Measurements from ENCODE around the gene CD151. TPM values are rescaled to one million over a fixed set of nuclear protein-coding genes. Genes with fewer than 3 reads are reported as not detected.

Gene CD151
- total and polyA plus RNA-seq, 4 donors, result 620 to 1,186 (median 771) TPM

GRCh38 chr11:830295-831117 lies 2.2 kb upstream of the CD151 start:
- no peaks in the 10 kb centered on the region for H3K27me3 ChIP-seq (ENCODE audit: control insufficient read depth in 1 of 2, insufficient read depth in 2 of 2, low read length in 1 of 2)
- H3K36me3 ChIP-seq (ENCODE audit: control insufficient read depth in 1 of 2, insufficient read depth in 2 of 2, low read length in 1 of 2), result no peaks in the 10 kb centered on the region
- H3K4me1 ChIP-seq (ENCODE audit: control insufficient read depth in 1 of 2, insufficient read depth in 2 of 2, low read length in 2 of 2), result no peaks in the 10 kb centered on the region
- 4 to 7% methylated on average over 63 to 78 of the region's 78 CpGs for WGBS, 2 donors
- intact Hi-C loops (cut with DNase I), result no loop called here
- peak; percentile 88 to 91 for DNase-seq
- ATAC-seq (ENCODE audit: low FRiP score), result peak; percentile 71
- H3K9me3 ChIP-seq (ENCODE audit: control insufficient read depth, low read length), result no peaks in the 10 kb centered on the region
- no peak overlapping the region for H3K4me3 ChIP-seq (ENCODE audit: low read length in 2 of 2)
- no peak overlapping the region for H3K27ac ChIP-seq (ENCODE audit: low read depth in 1 of 2, low read length in 2 of 2)

GRCh38 chr11:831118-831864 lies 1.5 kb upstream of the CD151 start:
- no peak overlapping the region for H3K4me3 ChIP-seq (ENCODE audit: low read length in 2 of 2)
- no peak overlapping the region for H3K27ac ChIP-seq (ENCODE audit: low read depth in 1 of 2, low read length in 2 of 2)
- DNase-seq, result no peak
- intact Hi-C loops (cut with DNase I), result no loop called here
- WGBS, 2 donors, result 62 to 74% methylated on average over 26 to 31 of the region's 31 CpGs
- no peaks in the 10 kb centered on the region for H3K27me3 ChIP-seq (ENCODE audit: control insufficient read depth in 1 of 2, insufficient read depth in 2 of 2, low read length in 1 of 2)
- no peaks in the 10 kb centered on the region for H3K9me3 ChIP-seq (ENCODE audit: control insufficient read depth, low read length)
- no peaks in the 10 kb centered on the region for H3K4me1 ChIP-seq (ENCODE audit: control insufficient read depth in 1 of 2, insufficient read depth in 2 of 2, low read length in 2 of 2)
- ATAC-seq (ENCODE audit: low FRiP score), result no peak
- no peaks in the 10 kb centered on the region for H3K36me3 ChIP-seq (ENCODE audit: control insufficient read depth in 1 of 2, insufficient read depth in 2 of 2, low read length in 1 of 2)

- intact Hi-C loops (cut with DNase I), result no loop called here
- Histone ChIP-seq H3K27ac (ENCODE audit: low read depth in 1 of 2, low read length in 2 of 2) (no peak overlapping the region), H3K4me1 (ENCODE audit: control insufficient read depth in 1 of 2, insufficient read depth in 2 of 2, low read length in 2 of 2) (no peaks in the 10 kb centered on the region), H3K9me3 (ENCODE audit: control insufficient read depth, low read length) (no peaks in the 10 kb centered on the region), H3K4me3 (ENCODE audit: low read length in 2 of 2) (peak overlapping the region in 1 of 2 donors; percentile 1), H3K27me3 (ENCODE audit: control insufficient read depth in 1 of 2, insufficient read depth in 2 of 2, low read length in 1 of 2) (no peaks in the 10 kb centered on the region), H3K36me3 (ENCODE audit: control insufficient read depth in 1 of 2, insufficient read depth in 2 of 2, low read length in 1 of 2) (peaks cover 0 to under 1% of the 10 kb centered on the region in 2 donors)
- WGBS, 2 donors, result 59% methylated on average over 22 to 23 of the region's 23 CpGs
- ATAC-seq (ENCODE audit: low FRiP score) (no peak), DNase-seq (no peak)
Observed at GRCh38 chr11:831961-832528, 707 bp upstream of the CD151 start.

- Histone ChIP-seq H3K27me3 (ENCODE audit: control insufficient read depth in 1 of 2, insufficient read depth in 2 of 2, low read length in 1 of 2) (no peaks in the 10 kb centered on the region), H3K9me3 (ENCODE audit: control insufficient read depth, low read length) (no peaks in the 10 kb centered on the region), H3K36me3 (ENCODE audit: control insufficient read depth in 1 of 2, insufficient read depth in 2 of 2, low read length in 1 of 2) (peaks cover 0 to 8% of the 10 kb centered on the region in 2 donors), H3K27ac (ENCODE audit: low read depth in 1 of 2, low read length in 2 of 2) (peak overlapping the region; percentile 49 to 95), H3K4me1 (ENCODE audit: control insufficient read depth in 1 of 2, insufficient read depth in 2 of 2, low read length in 2 of 2) (no peaks in the 10 kb centered on the region), H3K4me3 (ENCODE audit: low read length in 2 of 2) (peak overlapping the region; percentile 47 to 55)
- DNase-seq, result peak; percentile 76 to 89
- intact Hi-C loops (cut with DNase I), result no loop called here
- peak; percentile 9 for ATAC-seq (ENCODE audit: low FRiP score)
- 0% methylated on average over 35 to 55 of the region's 55 CpGs for WGBS, 2 donors
Observed at GRCh38 chr11:833114-833791, 501 bp downstream of the CD151 start.

- ATAC-seq (ENCODE audit: low FRiP score) (no peak), DNase-seq (no peak)
- Histone ChIP-seq H3K27me3 (ENCODE audit: control insufficient read depth in 1 of 2, insufficient read depth in 2 of 2, low read length in 1 of 2) (no peaks in the 10 kb centered on the region), H3K9me3 (ENCODE audit: control insufficient read depth, low read length) (no peaks in the 10 kb centered on the region), H3K4me3 (ENCODE audit: low read length in 2 of 2) (peak overlapping the region; percentile 47 to 55), H3K36me3 (ENCODE audit: control insufficient read depth in 1 of 2, insufficient read depth in 2 of 2, low read length in 1 of 2) (peaks cover 0 to 11% of the 10 kb centered on the region in 2 donors), H3K27ac (ENCODE audit: low read depth in 1 of 2, low read length in 2 of 2) (peak overlapping the region; percentile 49 to 95), H3K4me1 (ENCODE audit: control insufficient read depth in 1 of 2, insufficient read depth in 2 of 2, low read length in 2 of 2) (no peaks in the 10 kb centered on the region)
- intact Hi-C loops (cut with DNase I), result no loop called here
- WGBS, 2 donors, result 8 to 11% methylated on average over 9 of the region's 9 CpGs
Observed at GRCh38 chr11:833849-834311, 1.1 kb downstream of the CD151 start.

- no peaks in the 10 kb centered on the region for H3K4me1 ChIP-seq (ENCODE audit: control insufficient read depth in 1 of 2, insufficient read depth in 2 of 2, low read length in 2 of 2)
- no peak overlapping the region for H3K4me3 ChIP-seq (ENCODE audit: low read length in 2 of 2)
- intact Hi-C loops (cut with DNase I), result no loop called here
- H3K27ac ChIP-seq (ENCODE audit: low read depth in 1 of 2, low read length in 2 of 2), result peak overlapping the region; percentile 84 to 90
- no peaks in the 10 kb centered on the region for H3K9me3 ChIP-seq (ENCODE audit: control insufficient read depth, low read length)
- H3K36me3 ChIP-seq (ENCODE audit: control insufficient read depth in 1 of 2, insufficient read depth in 2 of 2, low read length in 1 of 2), result peaks cover 0 to 11% of the 10 kb centered on the region in 2 donors
- ATAC-seq (ENCODE audit: low FRiP score), result peak; percentile 71
- DNase-seq, result peak; percentile 93 to 96
- 1 to 3% methylated on average over 31 of the region's 31 CpGs for WGBS, 2 donors
- no peaks in the 10 kb centered on the region for H3K27me3 ChIP-seq (ENCODE audit: control insufficient read depth in 1 of 2, insufficient read depth in 2 of 2, low read length in 1 of 2)
Observed at GRCh38 chr11:834371-835316, 1.9 kb downstream of the CD151 start.

- Histone ChIP-seq H3K27me3 (ENCODE audit: control insufficient read depth in 1 of 2, insufficient read depth in 2 of 2, low read length in 1 of 2) (no peaks in the 10 kb centered on the region), H3K36me3 (ENCODE audit: control insufficient read depth in 1 of 2, insufficient read depth in 2 of 2, low read length in 1 of 2) (peaks cover 0 to 11% of the 10 kb centered on the region in 2 donors), H3K9me3 (ENCODE audit: control insufficient read depth, low read length) (no peaks in the 10 kb centered on the region), H3K4me3 (ENCODE audit: low read length in 2 of 2) (no peak overlapping the region), H3K4me1 (ENCODE audit: control insufficient read depth in 1 of 2, insufficient read depth in 2 of 2, low read length in 2 of 2) (no peaks in the 10 kb centered on the region), H3K27ac (ENCODE audit: low read depth in 1 of 2, low read length in 2 of 2) (no peak overlapping the region)
- intact Hi-C loops (cut with DNase I), result no loop called here
- 83 to 85% methylated on average over 14 of the region's 14 CpGs for WGBS, 2 donors
- no peak for ATAC-seq (ENCODE audit: low FRiP score)
- no peak for DNase-seq
Observed at GRCh38 chr11:836274-836673, 3.5 kb downstream of the CD151 start.

Measured in aorta (tissue), 5 donors.